ENCODE results near the gene KLHL13. TPM values are rescaled to one million over a fixed set of nuclear protein-coding genes. Genes with fewer than 3 reads are reported as not detected.
"Not testable (repeated sequence)": the region's sequence is repeated elsewhere in the genome, so short reads cannot be mapped to it uniquely, and the experiment has no call there.

Gene KLHL13
- total RNA-seq, 1 donor from 2014 or later = not detected

- DNase-seq (ENCODE audit: extremely low spot score, unreplicated experiment) = no peak
- no peaks in the 10 kb centered on the region for H3K4me1 Mint-ChIP-seq (ENCODE audit: unreplicated experiment)
- H3K27ac Mint-ChIP-seq (ENCODE audit: unreplicated experiment) = no peak overlapping the region
- H3K36me3 Mint-ChIP-seq (ENCODE audit: unreplicated experiment) = no peaks in the 10 kb centered on the region
- TF ChIP-seq, protein P1, sequence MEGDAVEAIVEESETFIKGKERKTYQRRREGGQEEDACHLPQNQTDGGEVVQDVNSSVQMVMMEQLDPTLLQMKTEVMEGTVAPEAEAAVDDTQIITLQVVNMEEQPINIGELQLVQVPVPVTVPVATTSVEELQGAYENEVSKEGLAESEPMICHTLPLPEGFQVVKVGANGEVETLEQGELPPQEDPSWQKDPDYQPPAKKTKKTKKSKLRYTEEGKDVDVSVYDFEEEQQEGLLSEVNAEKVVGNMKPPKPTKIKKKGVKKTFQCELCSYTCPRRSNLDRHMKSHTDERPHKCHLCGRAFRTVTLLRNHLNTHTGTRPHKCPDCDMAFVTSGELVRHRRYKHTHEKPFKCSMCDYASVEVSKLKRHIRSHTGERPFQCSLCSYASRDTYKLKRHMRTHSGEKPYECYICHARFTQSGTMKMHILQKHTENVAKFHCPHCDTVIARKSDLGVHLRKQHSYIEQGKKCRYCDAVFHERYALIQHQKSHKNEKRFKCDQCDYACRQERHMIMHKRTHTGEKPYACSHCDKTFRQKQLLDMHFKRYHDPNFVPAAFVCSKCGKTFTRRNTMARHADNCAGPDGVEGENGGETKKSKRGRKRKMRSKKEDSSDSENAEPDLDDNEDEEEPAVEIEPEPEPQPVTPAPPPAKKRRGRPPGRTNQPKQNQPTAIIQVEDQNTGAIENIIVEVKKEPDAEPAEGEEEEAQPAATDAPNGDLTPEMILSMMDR (IDR thresholded peaks at IDR 0.05) = no peak
- H3K4me3 Mint-ChIP-seq (ENCODE audit: unreplicated experiment) = no peak overlapping the region
- H3K27me3 Mint-ChIP-seq (ENCODE audit: unreplicated experiment) = no peaks in the 10 kb centered on the region
- H3K9me3 Mint-ChIP-seq (ENCODE audit: unreplicated experiment) = no peaks in the 10 kb centered on the region
Measured at GRCh38 chrX:118129681-118130080, 13.1 kb upstream of the KLHL13 start.

DNA sequence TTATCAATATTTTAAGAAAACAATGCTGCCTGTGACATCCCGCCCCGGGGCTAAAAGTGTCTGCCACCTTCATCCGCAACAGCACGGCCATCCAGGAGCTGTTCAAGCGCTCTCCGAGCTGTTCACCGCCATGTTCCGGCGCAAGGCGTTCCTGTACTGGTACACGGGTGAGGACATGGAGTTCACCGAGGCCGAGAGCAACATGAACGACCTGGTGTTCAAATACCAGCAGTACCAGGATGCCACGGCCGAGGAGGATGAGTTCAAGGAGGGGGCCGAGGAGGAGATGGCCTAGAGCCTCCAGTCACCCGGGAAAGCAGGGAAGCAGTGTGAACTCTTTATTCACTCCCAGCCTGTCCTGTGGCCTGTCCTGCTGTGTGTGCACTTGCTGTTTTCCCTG is 12.1 kb upstream of the KLHL13 start:
- Mint-ChIP-seq H3K27me3 (ENCODE audit: unreplicated experiment) (no peaks in the 10 kb centered on the region), H3K36me3 (ENCODE audit: unreplicated experiment) (no peaks in the 10 kb centered on the region), H3K4me1 (ENCODE audit: unreplicated experiment) (no peaks in the 10 kb centered on the region), H3K27ac (ENCODE audit: unreplicated experiment) (no peak overlapping the region), H3K9me3 (ENCODE audit: unreplicated experiment) (no peaks in the 10 kb centered on the region), H3K4me3 (ENCODE audit: unreplicated experiment) (no peak overlapping the region)
- DNase-seq (ENCODE audit: extremely low spot score, unreplicated experiment) = no peak
- TF ChIP-seq, protein P1 (IDR thresholded peaks at IDR 0.05) = no peak

DNA sequence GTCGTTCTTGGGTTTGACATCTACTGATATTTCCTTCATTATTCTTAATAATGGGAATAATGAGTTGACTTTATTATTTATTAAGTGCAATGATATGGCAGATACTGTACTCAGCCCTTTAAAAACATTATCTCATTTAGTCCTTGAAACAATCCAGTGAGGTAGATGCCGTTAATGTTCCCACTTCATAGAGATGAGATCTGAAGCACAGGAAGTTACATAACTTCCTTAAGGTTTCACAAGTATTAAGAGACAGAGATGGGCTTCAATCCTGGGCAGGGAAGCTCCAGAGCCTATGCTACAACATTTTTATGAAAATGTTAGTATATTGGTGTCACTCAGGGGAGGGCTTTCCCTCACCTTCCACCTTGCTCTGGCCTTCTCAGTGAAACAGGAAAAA is 9.7 kb upstream of the KLHL13 start:
- DNase-seq (ENCODE audit: extremely low spot score, unreplicated experiment) = no peak
- H3K4me3 Mint-ChIP-seq (ENCODE audit: unreplicated experiment) = no peak overlapping the region
- no peaks in the 10 kb centered on the region for H3K4me1 Mint-ChIP-seq (ENCODE audit: unreplicated experiment)
- no peaks in the 10 kb centered on the region for H3K36me3 Mint-ChIP-seq (ENCODE audit: unreplicated experiment)
- H3K27ac Mint-ChIP-seq (ENCODE audit: unreplicated experiment) = no peak overlapping the region
- H3K9me3 Mint-ChIP-seq (ENCODE audit: unreplicated experiment) = no peaks in the 10 kb centered on the region
- H3K27me3 Mint-ChIP-seq (ENCODE audit: unreplicated experiment) = no peaks in the 10 kb centered on the region
- TF ChIP-seq, protein P1 (IDR thresholded peaks at IDR 0.05) = no peak

DNA sequence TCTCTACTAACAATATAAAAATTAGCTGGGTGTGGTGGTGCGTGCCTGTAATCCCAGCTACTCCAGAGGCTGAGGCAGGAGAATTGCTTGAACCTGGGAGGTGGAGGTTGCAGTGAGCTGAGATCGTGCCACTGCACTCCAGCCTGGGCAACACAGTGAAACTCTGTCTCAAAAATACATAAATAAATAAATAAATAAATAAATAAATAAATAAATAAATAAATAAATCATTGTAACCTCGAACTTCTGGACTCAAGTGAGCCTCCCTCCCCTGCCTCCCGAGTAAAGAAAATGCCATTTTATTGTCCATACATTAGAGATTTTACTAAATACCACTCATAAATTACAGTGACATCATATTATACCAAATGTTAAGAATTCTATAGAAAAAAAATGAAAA is 7.6 kb upstream of the KLHL13 start:
- not testable (repeated sequence) for H3K9me3 Mint-ChIP-seq (ENCODE audit: unreplicated experiment); H3K4me1 Mint-ChIP-seq (ENCODE audit: unreplicated experiment); H3K27me3 Mint-ChIP-seq (ENCODE audit: unreplicated experiment); H3K27ac Mint-ChIP-seq (ENCODE audit: unreplicated experiment); H3K4me3 Mint-ChIP-seq (ENCODE audit: unreplicated experiment); DNase-seq (ENCODE audit: extremely low spot score, unreplicated experiment); H3K36me3 Mint-ChIP-seq (ENCODE audit: unreplicated experiment)

DNA sequence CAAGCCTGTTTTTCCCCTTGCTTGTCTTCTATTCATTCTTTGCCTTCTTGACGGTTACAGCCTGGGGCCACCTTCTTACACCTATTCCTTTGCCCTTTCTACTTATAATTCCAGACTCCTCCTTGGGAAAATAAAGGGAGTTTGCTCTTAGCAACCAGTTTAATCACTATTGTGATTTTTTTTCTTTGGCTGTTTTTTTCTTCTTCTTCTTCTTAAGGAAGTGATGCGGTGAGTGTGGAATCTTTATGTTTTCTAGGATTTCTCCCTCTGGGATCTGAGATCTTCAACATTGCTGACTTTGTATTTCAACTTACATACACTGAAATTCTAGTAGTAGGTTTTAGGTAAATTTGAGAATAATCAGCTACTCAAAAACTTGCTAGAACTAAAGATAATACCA is 1.1 kb upstream of the KLHL13 start:
- peaks cover 10% of the 10 kb centered on the region for H3K4me1 Mint-ChIP-seq (ENCODE audit: unreplicated experiment)
- H3K4me3 Mint-ChIP-seq (ENCODE audit: unreplicated experiment) = peak overlapping the region; percentile 10
- DNase-seq (ENCODE audit: extremely low spot score, unreplicated experiment) = no peak
- TF ChIP-seq, protein P1 (IDR thresholded peaks at IDR 0.05) = no peak
- no peak overlapping the region for H3K27ac Mint-ChIP-seq (ENCODE audit: unreplicated experiment)
- no peaks in the 10 kb centered on the region for H3K36me3 Mint-ChIP-seq (ENCODE audit: unreplicated experiment)
- H3K27me3 Mint-ChIP-seq (ENCODE audit: unreplicated experiment) = peaks cover 19% of the 10 kb centered on the region
- no peaks in the 10 kb centered on the region for H3K9me3 Mint-ChIP-seq (ENCODE audit: unreplicated experiment)
